ENCODE data around the gene DUSP3.

- TF ChIP-seq NFIC (IDR thresholded peaks at IDR 0.05; ENCODE audit: low read depth, low read length) (no peak), TAF1 (IDR thresholded peaks at IDR 0.05; ENCODE audit: borderline replicate concordance, low read depth, low read length) (no peak), ZNF622 (IDR thresholded peaks at IDR 0.05) (no peak), CHD2 (IDR thresholded peaks at IDR 0.05; ENCODE audit: borderline replicate concordance, low read depth, low read length) (no peak)
- TF ChIP-seq, protein P1, sequence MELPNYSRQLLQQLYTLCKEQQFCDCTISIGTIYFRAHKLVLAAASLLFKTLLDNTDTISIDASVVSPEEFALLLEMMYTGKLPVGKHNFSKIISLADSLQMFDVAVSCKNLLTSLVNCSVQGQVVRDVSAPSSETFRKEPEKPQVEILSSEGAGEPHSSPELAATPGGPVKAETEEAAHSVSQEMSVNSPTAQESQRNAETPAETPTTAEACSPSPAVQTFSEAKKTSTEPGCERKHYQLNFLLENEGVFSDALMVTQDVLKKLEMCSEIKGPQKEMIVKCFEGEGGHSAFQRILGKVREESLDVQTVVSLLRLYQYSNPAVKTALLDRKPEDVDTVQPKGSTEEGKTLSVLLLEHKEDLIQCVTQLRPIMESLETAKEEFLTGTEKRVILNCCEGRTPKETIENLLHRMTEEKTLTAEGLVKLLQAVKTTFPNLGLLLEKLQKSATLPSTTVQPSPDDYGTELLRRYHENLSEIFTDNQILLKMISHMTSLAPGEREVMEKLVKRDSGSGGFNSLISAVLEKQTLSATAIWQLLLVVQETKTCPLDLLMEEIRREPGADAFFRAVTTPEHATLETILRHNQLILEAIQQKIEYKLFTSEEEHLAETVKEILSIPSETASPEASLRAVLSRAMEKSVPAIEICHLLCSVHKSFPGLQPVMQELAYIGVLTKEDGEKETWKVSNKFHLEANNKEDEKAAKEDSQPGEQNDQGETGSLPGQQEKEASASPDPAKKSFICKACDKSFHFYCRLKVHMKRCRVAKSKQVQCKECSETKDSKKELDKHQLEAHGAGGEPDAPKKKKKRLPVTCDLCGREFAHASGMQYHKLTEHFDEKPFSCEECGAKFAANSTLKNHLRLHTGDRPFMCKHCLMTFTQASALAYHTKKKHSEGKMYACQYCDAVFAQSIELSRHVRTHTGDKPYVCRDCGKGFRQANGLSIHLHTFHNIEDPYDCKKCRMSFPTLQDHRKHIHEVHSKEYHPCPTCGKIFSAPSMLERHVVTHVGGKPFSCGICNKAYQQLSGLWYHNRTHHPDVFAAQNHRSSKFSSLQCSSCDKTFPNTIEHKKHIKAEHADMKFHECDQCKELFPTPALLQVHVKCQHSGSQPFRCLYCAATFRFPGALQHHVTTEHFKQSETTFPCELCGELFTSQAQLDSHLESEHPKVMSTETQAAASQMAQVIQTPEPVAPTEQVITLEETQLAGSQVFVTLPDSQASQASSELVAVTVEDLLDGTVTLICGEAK (IDR thresholded peaks at IDR 0.05; ENCODE audit: borderline replicate concordance) = no peak
Observed at GRCh38 chr17:43790311-43790940, 11.6 kb upstream of the DUSP3 start.
